Lower leg skin (tissue), 4 donors: Measurements from ENCODE around the gene FMO2. TPM values are rescaled to one million over a fixed set of nuclear protein-coding genes. Genes with fewer than 3 reads are reported as not detected.

Experiments used
- DNase-seq, 2 donors: peaks; one replicate each; pipeline ENCODE4 v3.0.0-alpha.2; 2019; ENCODE audit warnings: low spot score in 2 of 2
- H3K4me3 ChIP-seq: fragments of 200-600 bp; sonication (generic); 2 replicates; pipeline ENCODE4 v1.5.1; 2017; ENCODE audit warnings: mild to moderate bottlenecking, low read depth; ENCODE audit not compliant: poor library complexity, severe bottlenecking
- POLR2A ChIP-seq, 2 donors: fragments of 450-650 bp; IDR thresholded peaks; one replicate each; pipeline ENCODE4 v1.6.1; 2016 to 2017; ENCODE audit warnings: antibody characterized with exemption in 2 of 2, mild to moderate bottlenecking in 1 of 2, moderate library complexity in 1 of 2
- WGBS, 2 donors: methylation state at CpG; one replicate each; pipeline ENCODE4 v1.1.5; 2018; 5-methylcytosine and 5-hydroxymethylcytosine counted together
- intact Hi-C: fragments of 100-400 bp; cut with DNase I; formaldehyde crosslinking; loops from one replicate; pipeline ENCODE4 v1.15.0; 2023; ENCODE audit warnings: low total_unique reads
- total RNA-seq, 4 donors: library from RNA; depleted of rRNA; stranded (reverse); fragments of >200 nt; gene quantifications; one replicate each; pipeline ENCODE4 v1.1.0, GENCODE V29; 2016
- TF ChIP-seq, protein P1 (sequence below), 3 donors: fragments of 450-650 bp; IDR thresholded peaks; one replicate each; pipeline ENCODE4 v1.5.1; 2016; ENCODE audit warnings: antibody characterized with exemption in 3 of 3, mild to moderate bottlenecking in 3 of 3, moderate library complexity in 2 of 3

Gene FMO2
- total RNA-seq, 4 donors from 2014 or later, result 2.5 to 11.1 (median 9.8) TPM

DNA sequence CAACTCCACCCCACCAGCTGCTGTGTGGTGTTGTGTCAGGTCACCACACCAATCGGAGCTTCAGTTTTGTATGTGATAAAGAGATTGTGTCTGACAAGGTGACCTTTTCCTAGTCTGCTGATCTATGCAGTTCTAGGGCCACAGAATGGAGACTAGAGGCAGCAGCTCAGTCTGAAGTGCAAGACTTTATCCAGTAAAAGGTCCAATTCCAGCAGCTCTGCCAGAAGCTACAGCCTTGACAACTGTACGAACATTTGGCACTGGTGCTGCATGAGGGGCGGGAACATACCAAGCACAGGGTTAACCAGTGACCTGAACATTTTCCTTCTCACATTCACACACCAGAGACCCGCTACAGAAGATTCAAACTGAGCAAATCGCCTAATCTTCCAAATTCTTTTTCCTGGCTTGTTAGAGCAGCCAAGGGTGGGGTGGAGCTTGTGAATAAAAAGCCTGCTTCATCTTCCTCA is 72.5 kb downstream of the FMO2 start:
- H3K4me3 ChIP-seq, result no peak overlapping the region
- TF ChIP-seq POLR2A (IDR thresholded peaks at IDR 0.05), result no peak
- TF ChIP-seq, protein P1, sequence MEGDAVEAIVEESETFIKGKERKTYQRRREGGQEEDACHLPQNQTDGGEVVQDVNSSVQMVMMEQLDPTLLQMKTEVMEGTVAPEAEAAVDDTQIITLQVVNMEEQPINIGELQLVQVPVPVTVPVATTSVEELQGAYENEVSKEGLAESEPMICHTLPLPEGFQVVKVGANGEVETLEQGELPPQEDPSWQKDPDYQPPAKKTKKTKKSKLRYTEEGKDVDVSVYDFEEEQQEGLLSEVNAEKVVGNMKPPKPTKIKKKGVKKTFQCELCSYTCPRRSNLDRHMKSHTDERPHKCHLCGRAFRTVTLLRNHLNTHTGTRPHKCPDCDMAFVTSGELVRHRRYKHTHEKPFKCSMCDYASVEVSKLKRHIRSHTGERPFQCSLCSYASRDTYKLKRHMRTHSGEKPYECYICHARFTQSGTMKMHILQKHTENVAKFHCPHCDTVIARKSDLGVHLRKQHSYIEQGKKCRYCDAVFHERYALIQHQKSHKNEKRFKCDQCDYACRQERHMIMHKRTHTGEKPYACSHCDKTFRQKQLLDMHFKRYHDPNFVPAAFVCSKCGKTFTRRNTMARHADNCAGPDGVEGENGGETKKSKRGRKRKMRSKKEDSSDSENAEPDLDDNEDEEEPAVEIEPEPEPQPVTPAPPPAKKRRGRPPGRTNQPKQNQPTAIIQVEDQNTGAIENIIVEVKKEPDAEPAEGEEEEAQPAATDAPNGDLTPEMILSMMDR (IDR thresholded peaks at IDR 0.05), result no peak
- WGBS, 2 donors, result 29 to 46% methylated on average over 5 of the region's 5 CpGs
- intact Hi-C loops, result no loop called here
- DNase-seq, result no peak

DNA sequence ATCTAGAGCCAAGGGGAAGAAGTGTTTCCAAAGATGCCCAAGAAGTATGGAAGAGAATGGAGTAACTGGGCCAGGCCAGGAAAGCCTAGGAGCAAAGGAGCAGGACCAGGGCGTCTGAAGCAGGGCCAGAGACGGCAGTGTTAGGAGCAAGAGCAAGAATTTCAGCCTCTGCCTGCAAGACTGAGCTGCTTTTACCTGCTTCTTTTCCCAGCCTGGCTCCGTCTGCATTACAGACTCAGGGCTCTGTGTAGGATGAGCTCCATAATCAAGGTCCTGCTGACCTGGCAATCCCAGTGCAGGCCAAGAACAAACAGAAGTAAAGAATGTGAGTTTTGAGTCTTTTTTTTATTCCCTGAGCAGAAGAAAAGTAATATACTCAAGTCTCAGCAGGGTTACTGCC is 73.3 kb downstream of the FMO2 start:
- DNase-seq, result no peak
- no peak for TF ChIP-seq POLR2A (IDR thresholded peaks at IDR 0.05)
- TF ChIP-seq, protein P1 (IDR thresholded peaks at IDR 0.05), result no peak
- no peak overlapping the region for H3K4me3 ChIP-seq
- intact Hi-C loops, result no loop called here
- 37 to 55% methylated on average over 3 of the region's 3 CpGs for WGBS, 2 donors

DNA sequence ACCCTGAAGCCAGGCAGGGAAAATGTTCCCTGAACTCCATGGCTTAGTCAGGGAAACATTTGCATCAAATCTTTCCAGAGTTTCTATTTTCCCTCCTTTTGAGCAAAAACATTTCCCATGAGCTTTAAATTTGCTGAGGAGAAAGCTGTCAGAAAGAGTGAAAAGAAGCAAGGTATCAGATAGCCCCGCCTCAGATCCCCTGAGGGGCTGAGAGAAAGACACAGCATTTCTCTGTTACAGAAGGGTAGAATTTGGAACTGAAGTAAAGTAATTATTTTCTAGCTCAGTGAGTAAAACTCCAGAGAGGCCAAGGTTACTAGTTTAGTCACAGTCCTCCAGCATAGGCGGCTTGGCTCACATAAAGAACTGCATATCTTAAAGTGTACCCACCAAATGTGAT is 73.8 kb downstream of the FMO2 start:
- H3K4me3 ChIP-seq, result no peak overlapping the region
- intact Hi-C loops, result no loop called here
- no peak for DNase-seq
- 43 to 48% methylated on average over 2 of the region's 2 CpGs for WGBS, 2 donors
- no peak for TF ChIP-seq POLR2A (IDR thresholded peaks at IDR 0.05)
- TF ChIP-seq, protein P1 (IDR thresholded peaks at IDR 0.05), result no peak

Other genes starting within 250 kb of the FMO2 start
- not detected for gene MROH9, start 249.8 kb upstream of the FMO2 start, total RNA-seq
- 1 to 10 TPM in 3 of 4 donors, under 1 TPM in 1; 0.84 to 3.2 (median 2.1) TPM for gene FMO3, start 94.4 kb upstream of the FMO2 start, total RNA-seq
- 1 to 10 TPM in 3 of 4 donors, under 1 TPM in 1; 0.53 to 3.4 (median 2.2) TPM for gene FMO1, start 63.2 kb downstream of the FMO2 start, total RNA-seq
- 1 to 10 TPM; 2.3 to 4.7 (median 3.2) TPM for gene FMO4, start 128.9 kb downstream of the FMO2 start, total RNA-seq